HFF-Myc (cell line): Measurements from ENCODE around the gene TRAPPC8.
A peak's percentile ranks its signal among the peaks of the same experiment; 100 is the strongest.

ENCODE experiments used
- DNase-seq: peaks from one replicate; pipeline ENCODE4 v3.0.0-alpha.2; 2011; ENCODE audit warnings: low read depth; ENCODE audit errors: extremely low read depth
- H3K4me3 ChIP-seq: replicated peaks from 2 replicates; pipeline ENCODE4 v1.5.1; 2011; ENCODE audit warnings: low read depth, mild to moderate bottlenecking, control low read depth, low read length
- TF ChIP-seq, protein P1 (sequence below): IDR thresholded peaks from 2 replicates; pipeline ENCODE4 v1.5.1; 2012; ENCODE audit warnings: mild to moderate bottlenecking, low read depth, low read length, control low read depth; ENCODE audit errors: missing control alignments

TRAPPC8 gene

DNA sequence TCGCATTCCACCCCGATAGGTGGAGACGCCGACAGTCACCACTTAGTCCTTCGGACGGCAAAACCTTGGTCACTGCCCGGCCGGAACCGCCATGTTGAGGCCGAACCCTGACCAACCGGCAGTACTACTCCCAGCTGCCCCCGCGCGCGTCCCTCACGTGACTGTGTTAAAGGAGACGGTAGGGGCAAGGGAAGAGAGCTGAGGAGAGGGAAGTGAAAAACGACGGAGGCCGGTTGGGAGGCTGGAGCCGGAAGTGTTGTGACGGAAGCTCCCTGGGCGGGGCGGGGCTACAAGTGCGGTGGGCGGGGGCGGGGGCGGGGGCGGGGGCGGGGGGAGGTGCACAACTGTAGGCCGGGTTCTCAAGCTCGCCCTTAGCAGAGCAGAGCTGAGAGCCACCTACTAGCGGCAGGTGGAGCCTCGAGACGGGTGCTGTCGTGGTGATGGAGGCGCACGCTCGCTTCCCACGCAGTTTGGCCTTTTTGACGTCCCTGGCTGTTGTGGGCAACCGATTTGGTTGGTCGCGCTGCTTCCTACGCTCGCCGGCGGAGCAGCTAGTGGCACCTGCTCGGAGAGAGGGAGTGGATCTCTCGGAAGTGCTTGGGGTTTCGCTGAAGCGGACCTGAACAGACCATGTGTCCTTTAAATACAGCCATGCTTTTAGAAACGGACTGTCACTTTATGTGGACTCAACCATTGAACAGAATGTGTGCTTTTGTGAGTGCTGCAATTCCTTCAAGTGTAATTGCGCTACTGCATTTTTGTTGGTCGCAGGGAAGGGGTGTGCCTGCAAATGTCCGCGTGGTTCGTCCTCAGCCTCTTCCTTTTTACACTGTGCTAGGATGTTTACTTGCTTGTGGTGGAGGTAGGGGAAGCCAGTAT is at the start of gene TRAPPC8:
Gene TRAPPC8, minus strand, starts transcription at position 130 of the 879 bp plus-strand sequence. CDS start 364 bp downstream, outside the sequence.
- peak; percentile 93 for DNase-seq
- peak within 1 kb of the TSS; percentile 76 for H3K4me3 ChIP-seq
- TF ChIP-seq, protein P1, sequence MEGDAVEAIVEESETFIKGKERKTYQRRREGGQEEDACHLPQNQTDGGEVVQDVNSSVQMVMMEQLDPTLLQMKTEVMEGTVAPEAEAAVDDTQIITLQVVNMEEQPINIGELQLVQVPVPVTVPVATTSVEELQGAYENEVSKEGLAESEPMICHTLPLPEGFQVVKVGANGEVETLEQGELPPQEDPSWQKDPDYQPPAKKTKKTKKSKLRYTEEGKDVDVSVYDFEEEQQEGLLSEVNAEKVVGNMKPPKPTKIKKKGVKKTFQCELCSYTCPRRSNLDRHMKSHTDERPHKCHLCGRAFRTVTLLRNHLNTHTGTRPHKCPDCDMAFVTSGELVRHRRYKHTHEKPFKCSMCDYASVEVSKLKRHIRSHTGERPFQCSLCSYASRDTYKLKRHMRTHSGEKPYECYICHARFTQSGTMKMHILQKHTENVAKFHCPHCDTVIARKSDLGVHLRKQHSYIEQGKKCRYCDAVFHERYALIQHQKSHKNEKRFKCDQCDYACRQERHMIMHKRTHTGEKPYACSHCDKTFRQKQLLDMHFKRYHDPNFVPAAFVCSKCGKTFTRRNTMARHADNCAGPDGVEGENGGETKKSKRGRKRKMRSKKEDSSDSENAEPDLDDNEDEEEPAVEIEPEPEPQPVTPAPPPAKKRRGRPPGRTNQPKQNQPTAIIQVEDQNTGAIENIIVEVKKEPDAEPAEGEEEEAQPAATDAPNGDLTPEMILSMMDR: no peak

- TF ChIP-seq, protein P1: no peak
- DNase-seq: no peak
- no peak overlapping the region for H3K4me3 ChIP-seq
Measured at GRCh38 chr18:31990823-31991222, 47.9 kb upstream of the TRAPPC8 start.

- no peak for DNase-seq
- TF ChIP-seq, protein P1: no peak
- H3K4me3 ChIP-seq: no peak overlapping the region
Measured at GRCh38 chr18:31983976-31984375, 41.0 kb upstream of the TRAPPC8 start.

DNA sequence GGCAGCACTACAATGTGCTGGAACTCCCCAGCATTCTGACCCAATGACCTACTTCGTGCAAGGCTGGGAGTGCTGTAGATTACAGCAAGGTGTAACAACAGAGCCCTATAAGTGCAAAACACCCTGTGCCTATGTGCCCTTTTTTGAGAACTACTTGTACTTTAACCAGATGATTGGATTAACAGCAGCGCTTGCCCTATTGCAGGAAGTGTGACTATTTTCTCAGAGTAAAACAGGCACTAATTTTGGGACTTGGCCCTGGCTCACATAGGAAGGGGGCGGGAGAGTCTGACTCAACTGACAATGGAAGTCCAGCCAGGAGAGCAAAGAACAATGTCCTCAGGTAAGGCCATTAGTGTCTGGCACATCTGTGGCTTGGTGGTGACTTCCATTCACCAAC is 40.1 kb upstream of the TRAPPC8 start:
- TF ChIP-seq, protein P1: no peak
- DNase-seq: no peak
- H3K4me3 ChIP-seq: no peak overlapping the region

DNA sequence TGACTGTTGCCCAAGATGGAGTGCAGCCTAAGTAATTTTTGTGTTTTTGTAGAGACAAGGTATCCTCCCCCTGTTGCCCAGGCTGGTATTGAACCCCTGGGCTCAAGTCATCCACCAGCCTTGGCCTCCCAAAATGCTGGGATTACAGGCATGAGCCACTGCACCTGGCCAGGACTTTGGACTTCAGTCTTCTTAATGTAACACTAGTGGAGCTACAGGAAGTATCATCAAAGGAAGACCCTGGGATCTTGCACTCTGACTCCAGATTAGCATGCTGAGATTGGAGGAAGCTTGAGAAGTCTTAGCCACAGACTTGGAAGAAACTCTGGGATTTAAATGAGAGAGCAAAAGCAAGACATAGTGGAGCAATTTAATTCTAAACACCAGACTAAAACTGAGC is 37.9 kb upstream of the TRAPPC8 start:
- DNase-seq: no peak
- TF ChIP-seq, protein P1: no peak
- H3K4me3 ChIP-seq: no peak overlapping the region

- H3K4me3 ChIP-seq: no peak overlapping the region
- no peak for DNase-seq
- TF ChIP-seq, protein P1: no peak
Measured at GRCh38 chr18:31979714-31980113, 36.8 kb upstream of the TRAPPC8 start.
